Gastrocnemius medialis (tissue), 4 donors: ENCODE results near the gene ABO.

ENCODE experiments used
- CTCF ChIP-seq, 5 experiments: fragments of 450-650 bp in 3 of 5; fragments of 200-600 bp in 2 of 5; sonication (generic) in 2 of 5; IDR thresholded peaks in 4 of 5; conservative IDR thresholded peaks in 1 of 5; 1 replicate in 4 of 5; 2 replicates in 1 of 5; pipeline ENCODE4 v1.5.1; 2016 to 2019; ENCODE audit warnings: antibody characterized with exemption in 5 of 5, mild to moderate bottlenecking in 3 of 5, moderate library complexity in 3 of 5
- POLR2A ChIP-seq, 2 donors: fragments of 450-650 bp; IDR thresholded peaks; one replicate each; pipeline ENCODE4 v1.6.1; 2017; ENCODE audit warnings: antibody characterized with exemption in 2 of 2, mild to moderate bottlenecking in 2 of 2, moderate library complexity in 2 of 2

GRCh38 chr9:133290751-133291302 lies 15.8 kb upstream of the ABO start:
- no peak for TF ChIP-seq CTCF (IDR thresholded peaks at IDR 0.05 in 4 of 5, conservative IDR thresholded peaks at IDR 0.05 in 1 of 5)
- no peak for TF ChIP-seq POLR2A (IDR thresholded peaks at IDR 0.05)
